ENCODE data around the gene TTC4. TPM values are rescaled to one million over a fixed set of nuclear protein-coding genes. Genes with fewer than 3 reads are reported as not detected.

Gene TTC4
- total RNA-seq, 1 experiment from 2014 or later, result 30.8 TPM

DNA sequence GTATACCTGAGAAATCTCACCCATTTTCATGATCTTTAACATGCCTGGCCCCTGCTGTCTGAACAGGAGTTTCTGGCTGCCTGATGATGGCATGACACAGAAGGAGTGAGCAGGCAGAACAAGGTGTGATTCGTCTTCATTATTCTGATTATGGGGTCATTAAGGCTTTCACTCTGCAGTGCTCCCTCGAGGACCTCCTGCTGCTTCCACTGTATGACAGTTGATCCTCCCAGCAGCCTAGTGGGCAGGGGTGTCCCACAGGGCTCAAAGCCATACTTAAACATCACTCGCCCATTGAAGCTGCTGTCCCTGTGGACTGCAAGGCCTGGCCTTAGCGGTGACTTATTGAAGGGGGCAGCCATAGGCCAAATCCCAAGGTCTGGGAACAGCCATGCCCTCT lies 61.4 kb downstream of the TTC4 start:
- H3K79me2 ChIP-seq (ENCODE audit: insufficient read depth, low read length), result no peaks in the 10 kb centered on the region
- H2AK5ac ChIP-seq (ENCODE audit: insufficient read length, low read length), result no peak overlapping the region
- no peak overlapping the region for H4K8ac ChIP-seq (replicated peaks; ENCODE audit: insufficient read length, low read depth, low read length)
- DNase-seq, result no peak
- H3K56ac ChIP-seq (ENCODE audit: insufficient read length, low read depth, low read length), result no peak overlapping the region
- peaks cover under 1% of the 10 kb centered on the region; the same call in 1 of the 2 replicates for H3K27me3 ChIP-seq (ENCODE audit: insufficient read depth, low read length)
- H3K4me1 Mint-ChIP-seq, result peaks cover 7 to 19% of the 10 kb centered on the region in 2 experiments
- no peak overlapping the region for H3K4me2 ChIP-seq (ENCODE audit: insufficient read depth, insufficient read length, low read length)
- H3T11ph ChIP-seq (ENCODE audit: low read length), result no peak overlapping the region
- no peak overlapping the region for H3K4me3 Mint-ChIP-seq
- H3K27ac Mint-ChIP-seq, result no peak overlapping the region
- H3K4ac ChIP-seq (ENCODE audit: low read depth, low read length), result no peak overlapping the region
- no peaks in the 10 kb centered on the region for H3K36me3 Mint-ChIP-seq (ENCODE audit: insufficient read depth in 1 of 3, low read depth in 3 of 3)
- no peaks in the 10 kb centered on the region for H3K23me2 ChIP-seq (ENCODE audit: insufficient read length, low read depth, low read length, poor library complexity, severe bottlenecking)
- H2BK12ac ChIP-seq (ENCODE audit: insufficient read length, low read depth, low read length), result no peak overlapping the region
- H2AFZ ChIP-seq (ENCODE audit: low read length), result no peak overlapping the region
- H3K18ac ChIP-seq (ENCODE audit: insufficient read length, low read depth, low read length), result no peak overlapping the region
- no peaks in the 10 kb centered on the region for H4K20me1 ChIP-seq (ENCODE audit: control insufficient read depth, insufficient read depth, insufficient read length)
- H3K27me3 Mint-ChIP-seq (ENCODE audit: low read depth), result peaks cover 28% of the 10 kb centered on the region
- H3K9ac ChIP-seq (ENCODE audit: extremely low read depth, insufficient read length, low read length), result no peak overlapping the region
- TF ChIP-seq, protein P1, sequence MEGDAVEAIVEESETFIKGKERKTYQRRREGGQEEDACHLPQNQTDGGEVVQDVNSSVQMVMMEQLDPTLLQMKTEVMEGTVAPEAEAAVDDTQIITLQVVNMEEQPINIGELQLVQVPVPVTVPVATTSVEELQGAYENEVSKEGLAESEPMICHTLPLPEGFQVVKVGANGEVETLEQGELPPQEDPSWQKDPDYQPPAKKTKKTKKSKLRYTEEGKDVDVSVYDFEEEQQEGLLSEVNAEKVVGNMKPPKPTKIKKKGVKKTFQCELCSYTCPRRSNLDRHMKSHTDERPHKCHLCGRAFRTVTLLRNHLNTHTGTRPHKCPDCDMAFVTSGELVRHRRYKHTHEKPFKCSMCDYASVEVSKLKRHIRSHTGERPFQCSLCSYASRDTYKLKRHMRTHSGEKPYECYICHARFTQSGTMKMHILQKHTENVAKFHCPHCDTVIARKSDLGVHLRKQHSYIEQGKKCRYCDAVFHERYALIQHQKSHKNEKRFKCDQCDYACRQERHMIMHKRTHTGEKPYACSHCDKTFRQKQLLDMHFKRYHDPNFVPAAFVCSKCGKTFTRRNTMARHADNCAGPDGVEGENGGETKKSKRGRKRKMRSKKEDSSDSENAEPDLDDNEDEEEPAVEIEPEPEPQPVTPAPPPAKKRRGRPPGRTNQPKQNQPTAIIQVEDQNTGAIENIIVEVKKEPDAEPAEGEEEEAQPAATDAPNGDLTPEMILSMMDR (conservative IDR thresholded peaks at IDR 0.05), result no peak
- no peak overlapping the region for H2BK20ac ChIP-seq (ENCODE audit: low read depth, low read length, poor library complexity, severe bottlenecking)
- no peaks in the 10 kb centered on the region for H3K79me1 ChIP-seq (ENCODE audit: insufficient read depth, low read depth, low read length, poor library complexity, severe bottlenecking)
- H3K27ac ChIP-seq (ENCODE audit: insufficient read length, low read depth, low read length), result no peak overlapping the region
- no CpG with 5 or more reads among the region's 4 CpGs for WGBS (ENCODE audit: extremely low coverage, insufficient read length, low lambda C conversion rate)
- no peak overlapping the region for H4K5ac ChIP-seq (ENCODE audit: insufficient read length, low read depth, low read length)
- no peaks in the 10 kb centered on the region; a peak in 1 of 5 replicates for H3K9me3 Mint-ChIP-seq
- H3K23ac ChIP-seq (ENCODE audit: insufficient read length, low read depth, low read length), result no peak overlapping the region
- H2BK5ac ChIP-seq (ENCODE audit: insufficient read length, low read length), result no peak overlapping the region
- H2BK120ac ChIP-seq (ENCODE audit: low read depth, low read length, poor library complexity, severe bottlenecking), result no peak overlapping the region
- H3K4me1 ChIP-seq (ENCODE audit: insufficient read depth, low read length), result no peaks in the 10 kb centered on the region
- H3K14ac ChIP-seq (ENCODE audit: insufficient read depth, low read length), result no peak overlapping the region
- no peaks in the 10 kb centered on the region for H3K9me3 ChIP-seq (ENCODE audit: control insufficient read depth, low read depth, low read length)
- H2BK15ac ChIP-seq (ENCODE audit: low read depth, low read length), result no peak overlapping the region
- no peak overlapping the region for H4K91ac ChIP-seq (ENCODE audit: insufficient read length, low read depth, low read length)
